ENCODE measurements around the gene RFFL. TPM values are rescaled to one million over a fixed set of nuclear protein-coding genes. Genes with fewer than 3 reads are reported as not detected.

RFFL gene
- total and polyA plus RNA-seq, 9 of the 15 experiments (the other 6 are each of a cell fraction or from before 2014, with no cell fraction given): 3.4 to 18.1 (median 12.8) TPM

DNA sequence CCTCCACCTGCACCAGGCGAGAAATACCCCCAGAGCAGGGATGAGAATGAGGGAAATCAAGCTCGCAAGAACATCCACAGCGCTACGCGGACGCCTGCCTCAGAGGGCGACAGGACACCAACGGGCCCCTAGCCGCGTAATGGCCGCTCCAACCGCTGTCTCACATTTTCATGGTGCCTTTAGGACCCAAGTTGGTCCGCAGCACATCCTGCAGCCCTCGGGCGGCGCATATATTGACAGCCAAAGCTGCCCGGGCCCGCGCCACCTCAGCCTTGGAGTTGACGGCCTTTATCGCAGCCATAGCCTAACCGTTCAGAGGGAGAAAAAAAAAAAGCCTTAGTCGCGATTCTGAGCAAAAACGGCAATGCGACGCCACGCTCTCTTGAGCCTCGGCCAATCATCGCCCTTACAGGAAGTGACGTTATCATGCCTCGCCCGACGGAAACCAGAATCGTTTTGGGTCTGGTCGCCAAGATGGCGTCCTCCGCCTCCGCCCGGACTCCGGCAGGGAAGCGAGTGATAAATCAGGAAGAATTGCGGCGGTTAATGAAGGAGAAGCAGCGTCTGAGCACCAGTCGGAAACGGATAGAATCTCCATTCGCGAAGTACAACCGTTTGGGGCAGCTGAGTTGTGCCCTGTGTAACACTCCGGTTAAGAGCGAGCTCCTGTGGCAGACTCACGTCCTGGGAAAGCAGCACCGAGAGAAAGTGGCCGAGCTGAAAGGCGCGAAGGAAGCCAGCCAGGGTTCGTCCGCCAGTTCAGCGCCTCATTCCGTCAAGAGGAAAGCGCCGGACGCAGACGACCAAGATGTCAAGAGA lies 102.2 kb downstream of the RFFL start, which contains the start of the genes CCT6B and ZNF830 (continued):
- TF ChIP-seq RBFOX2 (IDR thresholded peaks at IDR 0.05; ENCODE audit: low read depth, low read length) (peak; percentile 99), CREB3 (tag; conservative IDR thresholded peaks at IDR 0.05; ENCODE audit: low read depth) (peak; percentile 53; the same call in 1 of the 2 replicates), ATF7 (IDR thresholded peaks at IDR 0.05) (peak; percentile 79), PML (IDR thresholded peaks at IDR 0.05; ENCODE audit: low read length) (peak; percentile 85; the same call in 1 of the 2 replicates), KAT8 (IDR thresholded peaks at IDR 0.05; ENCODE audit: low read depth) (peak; percentile 82), ZNF41 (CRISPR knock-in tag; conservative IDR thresholded peaks at IDR 0.05) (0 out of 2 replicates have a peak, but pooled peaks have one; percentile 53), ZFX (CRISPR knock-in tag; IDR thresholded peaks at IDR 0.05) (peak; percentile 96), POLR2G (IDR thresholded peaks at IDR 0.05; ENCODE audit: low read depth, low read length) (peak; percentile 95), FIP1L1 (IDR thresholded peaks at IDR 0.05; ENCODE audit: low read depth, low read length, poor library complexity, severe bottlenecking) (no peak), BCOR (IDR thresholded peaks at IDR 0.05) (0 out of 2 replicates have a peak, but pooled peaks have one; percentile 17), MAFK (IDR thresholded peaks at IDR 0.05; ENCODE audit: low read length) (peak; percentile 5; the same call in 1 of the 2 replicates), SUPT5H (IDR thresholded peaks at IDR 0.05) (peak; percentile 95), ETV1 (tag; conservative IDR thresholded peaks at IDR 0.05; ENCODE audit: low read depth) (peak; percentile 70; the same call in 1 of the 2 replicates), TAF1 (IDR thresholded peaks at IDR 0.05; ENCODE audit: control insufficient read depth, extremely low read depth, insufficient read depth, low read length, severe bottlenecking) (peak; percentile 96), HDAC8 (tag; IDR thresholded peaks at IDR 0.05) (0 out of 2 replicates have a peak, but pooled peaks have one; percentile 51), EHMT2 (IDR thresholded peaks at IDR 0.05) (peak; percentile 93), BRD4 (IDR thresholded peaks at IDR 0.05) (peak; percentile 94), ZNF175 (CRISPR knock-in tag; IDR thresholded peaks at IDR 0.05; ENCODE audit: low read depth) (peak; percentile 26; the same call in 1 of the 2 replicates), GABPA (tag; conservative IDR thresholded peaks at IDR 0.05; ENCODE audit: low read depth) (peak; percentile 98), NR4A1 (CRISPR knock-in tag; IDR thresholded peaks at IDR 0.05) (no peak), NR4A1 (tag; IDR thresholded peaks at IDR 0.05) (no peak), JUND (IDR thresholded peaks at IDR 0.05; ENCODE audit: borderline replicate concordance, low read depth, low read length) (peak; percentile 65), JUND (tag; IDR thresholded peaks at IDR 0.05; ENCODE audit: borderline replicate concordance, low read depth, low read length) (peak; percentile 32; the same call in 2 of the 3 replicates)
- TF ChIP-seq, protein P1, sequence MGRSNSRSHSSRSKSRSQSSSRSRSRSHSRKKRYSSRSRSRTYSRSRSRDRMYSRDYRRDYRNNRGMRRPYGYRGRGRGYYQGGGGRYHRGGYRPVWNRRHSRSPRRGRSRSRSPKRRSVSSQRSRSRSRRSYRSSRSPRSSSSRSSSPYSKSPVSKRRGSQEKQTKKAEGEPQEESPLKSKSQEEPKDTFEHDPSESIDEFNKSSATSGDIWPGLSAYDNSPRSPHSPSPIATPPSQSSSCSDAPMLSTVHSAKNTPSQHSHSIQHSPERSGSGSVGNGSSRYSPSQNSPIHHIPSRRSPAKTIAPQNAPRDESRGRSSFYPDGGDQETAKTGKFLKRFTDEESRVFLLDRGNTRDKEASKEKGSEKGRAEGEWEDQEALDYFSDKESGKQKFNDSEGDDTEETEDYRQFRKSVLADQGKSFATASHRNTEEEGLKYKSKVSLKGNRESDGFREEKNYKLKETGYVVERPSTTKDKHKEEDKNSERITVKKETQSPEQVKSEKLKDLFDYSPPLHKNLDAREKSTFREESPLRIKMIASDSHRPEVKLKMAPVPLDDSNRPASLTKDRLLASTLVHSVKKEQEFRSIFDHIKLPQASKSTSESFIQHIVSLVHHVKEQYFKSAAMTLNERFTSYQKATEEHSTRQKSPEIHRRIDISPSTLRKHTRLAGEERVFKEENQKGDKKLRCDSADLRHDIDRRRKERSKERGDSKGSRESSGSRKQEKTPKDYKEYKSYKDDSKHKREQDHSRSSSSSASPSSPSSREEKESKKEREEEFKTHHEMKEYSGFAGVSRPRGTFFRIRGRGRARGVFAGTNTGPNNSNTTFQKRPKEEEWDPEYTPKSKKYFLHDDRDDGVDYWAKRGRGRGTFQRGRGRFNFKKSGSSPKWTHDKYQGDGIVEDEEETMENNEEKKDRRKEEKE (IDR thresholded peaks at IDR 0.05; ENCODE audit: borderline replicate concordance in 1 of 2, control insufficient read depth in 1 of 2, low read depth in 2 of 2, low read length in 1 of 2): no peak

Measured in K562 (cell line).